WTC11 (cell line): Measurements from ENCODE around the gene TRAF3IP1. TPM values are rescaled to one million over a fixed set of nuclear protein-coding genes. Genes with fewer than 3 reads are reported as not detected.
"Not testable (repeated sequence)": the region's sequence is repeated elsewhere in the genome, so short reads cannot be mapped to it uniquely, and the experiment has no call there.

Experiments
- ATAC-seq: fragments of 200-7000 bp; cut with Tn5 transposase; 2 replicates; pipeline ENCODE4 v1.10.0; 2021; ENCODE audit warnings: mild to moderate bottlenecking, moderate library complexity
- CTCF ChIA-PET: fragments of 300-600 bp; sonication (Branson Sonifier 250); formaldehyde crosslinking; loops from one replicate; lab custom pipeline; 2021; ENCODE audit warnings: antibody characterized with exemption; lab: Charles Lee
- POLR2A ChIA-PET: fragments of 350-600 bp; sonication (Branson Sonifier 250); formaldehyde crosslinking; loops from one replicate; lab custom pipeline; 2021; ENCODE audit warnings: antibody characterized with exemption; lab: Charles Lee
- DNase-seq: peaks from one replicate; pipeline ENCODE4 v3.0.0; 2021; ENCODE audit warnings: low spot score
- H3K27ac Mint-ChIP-seq: 2 replicates; pipeline ENCODE4 v1.8.0; 2021; ENCODE audit warnings: mixed read lengths
- H3K27me3 Mint-ChIP-seq: 2 replicates; pipeline ENCODE4 v1.8.0; 2021; ENCODE audit warnings: low read depth, mild to moderate bottlenecking, moderate library complexity, mixed read lengths
- H3K36me3 Mint-ChIP-seq: 2 replicates; pipeline ENCODE4 v1.8.0; 2021; ENCODE audit warnings: mixed read lengths
- H3K4me1 Mint-ChIP-seq: 2 replicates; pipeline ENCODE4 v1.8.0; 2022; ENCODE audit warnings: mixed read lengths
- H3K4me3 Mint-ChIP-seq: 2 replicates; pipeline ENCODE4 v1.8.0; 2021; ENCODE audit warnings: mild to moderate bottlenecking, moderate library complexity, mixed read lengths
- H3K9me3 Mint-ChIP-seq: 2 replicates; pipeline ENCODE4 v1.8.0; 2021; ENCODE audit warnings: mixed read lengths
- CREB1 ChIP-seq: sonication (generic); formaldehyde crosslinking; IDR thresholded peaks from 2 replicates; pipeline ENCODE4 v1.8.0; 2023; ENCODE audit warnings: mild to moderate bottlenecking, missing genetic modification reagents
- EMX1 ChIP-seq: fragments of 250-450 bp; sonication (Bioruptor Pico); IDR thresholded peaks from 2 replicates; pipeline ENCODE4 v1.8.0; 2021; ENCODE audit warnings: mild to moderate bottlenecking
- FOXK1 ChIP-seq: sonication (generic); formaldehyde crosslinking; IDR thresholded peaks from 2 replicates; pipeline ENCODE4 v1.8.0; 2022; ENCODE audit warnings: mild to moderate bottlenecking, moderate library complexity, missing genetic modification reagents
- FOXP1 ChIP-seq: sonication (generic); formaldehyde crosslinking; IDR thresholded peaks from 2 replicates; pipeline ENCODE4 v1.8.0; 2022; ENCODE audit warnings: missing genetic modification reagents, mild to moderate bottlenecking, moderate library complexity, borderline replicate concordance
- JAZF1 ChIP-seq: fragments of 250-450 bp; sonication (Bioruptor Pico); IDR thresholded peaks from 2 replicates; pipeline ENCODE4 v1.9.0; 2021; ENCODE audit warnings: moderate library complexity, mild to moderate bottlenecking, inconsistent platforms
- MXD4 ChIP-seq: fragments of 250-450 bp; sonication (Bioruptor Pico); IDR thresholded peaks from 2 replicates; pipeline ENCODE4 v1.8.0; 2021; ENCODE audit warnings: mild to moderate bottlenecking, moderate library complexity, borderline replicate concordance
- NFATC4 ChIP-seq: fragments of 250-450 bp; sonication (Bioruptor Pico); IDR thresholded peaks from 2 replicates; pipeline ENCODE4 v1.9.0; 2021; ENCODE audit warnings: mild to moderate bottlenecking
- NR1H2 ChIP-seq: sonication (generic); formaldehyde crosslinking; IDR thresholded peaks from 2 replicates; pipeline ENCODE4 v1.9.0; 2021; ENCODE audit warnings: mild to moderate bottlenecking, moderate library complexity, missing genetic modification reagents
- NR2C2 ChIP-seq: sonication (generic); formaldehyde crosslinking; IDR thresholded peaks from 2 replicates; pipeline ENCODE4 v1.8.0; 2022; ENCODE audit warnings: mild to moderate bottlenecking, missing genetic modification reagents
- SP1 ChIP-seq: sonication (generic); formaldehyde crosslinking; conservative IDR thresholded peaks from 2 replicates; pipeline ENCODE4 v1.8.1; 2022; ENCODE audit warnings: missing genetic modification reagents
- TEAD1 ChIP-seq: sonication (generic); formaldehyde crosslinking; IDR thresholded peaks from 2 replicates; pipeline ENCODE4 v1.8.0; 2022; ENCODE audit warnings: mild to moderate bottlenecking, missing genetic modification reagents
- ZNF396 ChIP-seq: fragments of 250-450 bp; sonication (Bioruptor Pico); IDR thresholded peaks from 2 replicates; pipeline ENCODE4 v1.8.0; 2021; ENCODE audit warnings: mild to moderate bottlenecking, moderate library complexity, borderline replicate concordance
- ZNF671 ChIP-seq: fragments of 250-450 bp; sonication (Bioruptor Pico); IDR thresholded peaks from 2 replicates; pipeline ENCODE4 v1.8.0; 2021; ENCODE audit warnings: mild to moderate bottlenecking
- total RNA-seq: library from RNA; stranded (reverse); gene quantifications from 3 replicates; pipeline ENCODE4 v1.2.3, GENCODE V29; 2021
- TF ChIP-seq, protein P1 (sequence below): fragments of 250-450 bp; sonication (Bioruptor Pico); IDR thresholded peaks from 2 replicates; pipeline ENCODE4 v1.9.0; 2021; ENCODE audit warnings: mild to moderate bottlenecking
- TF ChIP-seq, protein P2 (sequence below): sonication (generic); formaldehyde crosslinking; IDR thresholded peaks from 2 replicates; pipeline ENCODE4 v1.8.0; 2022; ENCODE audit warnings: mild to moderate bottlenecking, missing genetic modification reagents
- TF ChIP-seq, protein P3 (sequence below): fragments of 250-450 bp; sonication (Bioruptor Pico); conservative IDR thresholded peaks from 2 replicates; pipeline ENCODE4 v1.9.0; 2021; ENCODE audit warnings: mild to moderate bottlenecking
- TF ChIP-seq, protein P4 (sequence below): fragments of 250-450 bp; sonication (Bioruptor Pico); IDR thresholded peaks from 2 replicates; pipeline ENCODE4 v1.9.0; 2021; ENCODE audit warnings: moderate library complexity, mild to moderate bottlenecking, inconsistent platforms, borderline replicate concordance
- TF ChIP-seq, protein P5 (sequence below): sonication (generic); formaldehyde crosslinking; IDR thresholded peaks from 2 replicates; pipeline ENCODE4 v1.8.1; 2023; ENCODE audit warnings: mild to moderate bottlenecking, missing genetic modification reagents, moderate library complexity
- TF ChIP-seq, protein P6 (sequence below): sonication (generic); formaldehyde crosslinking; IDR thresholded peaks from 2 replicates; pipeline ENCODE4 v1.8.0; 2022; ENCODE audit warnings: mild to moderate bottlenecking, missing genetic modification reagents
- TF ChIP-seq, protein P7 (sequence below): sonication (generic); formaldehyde crosslinking; IDR thresholded peaks from 2 replicates; pipeline ENCODE4 v1.8.1; 2023; ENCODE audit warnings: mild to moderate bottlenecking, missing genetic modification reagents

The TRAF3IP1 gene
- total RNA-seq, 1 experiment from 2014 or later = 18.7 TPM

DNA sequence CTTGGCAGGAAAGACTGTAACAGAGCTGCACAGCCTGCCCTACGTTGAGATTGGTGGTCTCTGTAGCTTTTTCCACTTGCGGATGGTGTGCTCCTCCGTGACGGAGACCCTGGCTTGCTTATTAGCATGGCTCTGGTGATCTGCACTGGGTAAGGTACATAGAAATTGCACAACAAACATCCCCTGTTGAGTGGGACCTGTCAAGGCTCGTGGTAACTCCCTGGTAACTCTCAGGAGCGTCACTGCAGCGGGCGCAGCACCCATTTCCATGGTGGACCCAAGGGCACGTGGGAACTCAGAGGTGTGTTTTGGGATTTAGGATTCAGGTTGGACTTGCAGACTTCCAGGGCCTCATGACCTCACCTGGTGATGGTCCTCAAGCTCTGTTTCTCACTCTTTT, 1.1 kb downstream of the TRAF3IP1 start:
- Mint-ChIP-seq H3K27me3 (peaks cover 16% of the 10 kb centered on the region), H3K36me3 (peaks cover 5% of the 10 kb centered on the region; the same call in 1 of the 2 replicates), H3K9me3 (no peaks in the 10 kb centered on the region), H3K4me3 (peak overlapping the region; percentile 76), H3K4me1 (peaks cover 10% of the 10 kb centered on the region), H3K27ac (peak overlapping the region; percentile 32; the same call in 1 of the 2 replicates)
- POLR2A ChIA-PET = no interaction called here
- DNase-seq = no peak
- ATAC-seq = no peak
- CTCF ChIA-PET = interaction anchor here (1.1 to 1.8 kb wide), 3 partner anchors 16 to 58 kb away, joined by 3 to 7 read pairs (median 6); no protein-coding TSS in a partner anchor
- TF ChIP-seq EMX1 (CRISPR knock-in tag) (no peak), FOXK1 (no peak), TEAD1 (CRISPR knock-in tag) (no peak), FOXP1 (no peak)
- TF ChIP-seq, protein P1, sequence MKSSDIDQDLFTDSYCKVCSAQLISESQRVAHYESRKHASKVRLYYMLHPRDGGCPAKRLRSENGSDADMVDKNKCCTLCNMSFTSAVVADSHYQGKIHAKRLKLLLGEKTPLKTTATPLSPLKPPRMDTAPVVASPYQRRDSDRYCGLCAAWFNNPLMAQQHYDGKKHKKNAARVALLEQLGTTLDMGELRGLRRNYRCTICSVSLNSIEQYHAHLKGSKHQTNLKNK (CRISPR knock-in tag) = no peak
- TF ChIP-seq, all 79 proteins: peak for 0

DNA sequence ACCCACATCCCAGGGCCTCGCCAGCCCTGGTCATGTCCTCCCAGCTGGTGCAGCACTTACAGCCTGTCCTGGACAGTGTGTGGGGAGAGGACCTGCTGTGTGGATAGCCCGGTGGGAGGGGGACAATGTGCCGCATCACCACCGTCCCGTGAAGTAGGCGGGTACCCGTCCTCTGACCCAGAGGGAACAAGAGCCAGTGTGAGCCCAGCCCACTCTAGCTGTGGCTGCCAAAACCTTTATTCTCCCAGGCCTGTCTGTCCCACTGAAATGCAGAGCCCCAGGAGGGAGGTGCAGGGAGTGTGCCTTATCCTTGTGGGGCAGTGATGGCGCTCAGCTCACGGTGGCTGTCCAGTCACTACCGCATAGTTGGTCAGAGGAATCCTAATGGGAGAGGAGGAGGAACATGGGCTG, 1.7 kb downstream of the TRAF3IP1 start:
- Mint-ChIP-seq H3K27me3 (peaks cover 16% of the 10 kb centered on the region), H3K9me3 (no peaks in the 10 kb centered on the region), H3K4me3 (peak overlapping the region; percentile 76), H3K36me3 (peaks cover 8% of the 10 kb centered on the region), H3K27ac (peak overlapping the region; percentile 70; the same call in 1 of the 2 replicates), H3K4me1 (peaks cover 10% of the 10 kb centered on the region)
- TF ChIP-seq, protein P2, sequence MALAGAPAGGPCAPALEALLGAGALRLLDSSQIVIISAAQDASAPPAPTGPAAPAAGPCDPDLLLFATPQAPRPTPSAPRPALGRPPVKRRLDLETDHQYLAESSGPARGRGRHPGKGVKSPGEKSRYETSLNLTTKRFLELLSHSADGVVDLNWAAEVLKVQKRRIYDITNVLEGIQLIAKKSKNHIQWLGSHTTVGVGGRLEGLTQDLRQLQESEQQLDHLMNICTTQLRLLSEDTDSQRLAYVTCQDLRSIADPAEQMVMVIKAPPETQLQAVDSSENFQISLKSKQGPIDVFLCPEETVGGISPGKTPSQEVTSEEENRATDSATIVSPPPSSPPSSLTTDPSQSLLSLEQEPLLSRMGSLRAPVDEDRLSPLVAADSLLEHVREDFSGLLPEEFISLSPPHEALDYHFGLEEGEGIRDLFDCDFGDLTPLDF (CRISPR knock-in tag) = no peak
- TF ChIP-seq NR2C2 (CRISPR knock-in tag) = no peak
- TF ChIP-seq, protein P3, sequence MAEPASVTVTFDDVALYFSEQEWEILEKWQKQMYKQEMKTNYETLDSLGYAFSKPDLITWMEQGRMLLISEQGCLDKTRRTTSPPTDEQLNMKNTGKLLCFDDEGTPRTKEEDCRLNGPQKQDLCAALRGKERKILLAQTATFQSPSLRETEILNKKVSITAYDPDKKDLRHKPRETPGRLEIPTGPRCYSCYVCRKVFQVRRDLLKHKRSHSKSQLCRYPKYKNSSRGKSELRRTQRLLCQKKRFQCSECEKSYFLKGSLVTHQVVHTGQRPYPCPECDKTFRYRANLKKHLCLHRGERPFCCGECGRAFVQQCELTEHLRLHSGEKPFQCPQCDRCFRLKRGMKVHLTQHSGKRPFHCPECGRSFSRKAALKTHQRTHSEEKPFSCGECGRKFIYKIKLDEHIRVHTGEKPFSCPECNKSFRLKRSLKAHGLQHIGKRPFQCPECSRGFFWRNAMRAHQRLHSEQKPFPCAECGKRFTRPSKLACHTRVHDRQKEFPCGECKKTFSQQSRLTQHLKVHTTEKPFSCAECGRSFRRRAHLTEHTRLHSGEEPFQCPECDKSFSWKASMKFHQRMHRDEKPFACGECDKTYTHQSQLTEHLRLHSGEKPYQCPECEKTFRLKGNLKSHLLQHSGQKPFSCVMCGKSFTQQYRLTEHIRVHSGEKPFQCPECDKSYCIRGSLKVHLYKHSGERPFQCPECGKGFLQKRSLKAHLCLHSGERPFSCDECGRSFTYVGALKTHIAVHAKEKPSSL (CRISPR knock-in tag) = no peak
- TF ChIP-seq ZNF396 (CRISPR knock-in tag) = no peak
- no peak for TF ChIP-seq FOXP1
- POLR2A ChIA-PET = no interaction called here
- ATAC-seq = no peak
- CTCF ChIA-PET = interaction anchor here (1.1 to 1.8 kb wide), 3 partner anchors 17 to 59 kb away, joined by 3 to 7 read pairs (median 6); no protein-coding TSS in a partner anchor
- no peak for DNase-seq

DNA sequence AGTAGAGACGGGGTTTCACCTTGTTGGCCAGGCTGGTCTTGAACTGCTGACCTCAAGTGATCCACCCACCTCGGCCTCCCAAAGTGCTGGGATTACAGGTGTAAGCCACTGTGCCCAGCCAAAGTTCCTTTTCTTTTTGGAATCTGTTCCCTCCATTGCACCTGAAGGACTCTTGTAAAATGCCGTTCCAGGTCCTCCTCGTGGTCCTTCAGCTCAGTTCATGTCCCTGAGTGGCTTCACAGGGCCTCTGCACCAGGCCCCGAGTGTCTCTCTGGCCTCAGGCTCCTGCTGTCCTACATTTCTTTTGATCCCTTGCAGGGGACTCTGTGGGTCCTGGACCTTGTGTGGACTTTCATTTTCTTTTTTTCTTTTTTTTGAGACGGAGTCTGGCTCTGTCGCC, 3.9 kb downstream of the TRAF3IP1 start:
- H3K4me3 Mint-ChIP-seq, H3K27ac Mint-ChIP-seq, CTCF ChIA-PET, POLR2A ChIA-PET, H3K9me3 Mint-ChIP-seq, H3K27me3 Mint-ChIP-seq, H3K4me1 Mint-ChIP-seq, DNase-seq, ATAC-seq: not testable (repeated sequence)
- peaks cover 30% of the 10 kb centered on the region for H3K36me3 Mint-ChIP-seq

DNA sequence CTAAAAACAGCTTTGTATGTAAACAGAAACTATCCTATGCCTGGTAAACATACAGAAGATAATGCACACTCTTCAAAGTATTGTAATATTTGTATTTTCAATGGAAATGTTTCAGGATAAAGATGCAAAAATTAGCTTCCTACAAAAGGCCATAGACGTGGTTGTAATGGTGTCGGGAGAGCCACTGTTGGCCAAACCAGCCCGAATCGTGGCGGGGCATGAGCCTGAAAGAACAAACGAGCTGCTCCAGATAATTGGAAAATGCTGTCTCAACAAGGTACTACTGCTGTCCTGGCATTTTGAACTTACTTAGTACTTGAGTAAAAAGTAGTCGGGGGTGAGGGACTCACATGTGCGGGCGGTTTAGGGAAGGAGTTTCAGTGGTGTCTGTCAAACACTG, 5.4 kb downstream of the TRAF3IP1 start:
- no peak overlapping the region for H3K27ac Mint-ChIP-seq
- CTCF ChIA-PET = no interaction called here
- no peaks in the 10 kb centered on the region for H3K27me3 Mint-ChIP-seq
- ATAC-seq (no peak), DNase-seq (no peak)
- H3K9me3 Mint-ChIP-seq = peaks cover 8% of the 10 kb centered on the region
- no peak overlapping the region for H3K4me3 Mint-ChIP-seq
- TF ChIP-seq, protein P4, sequence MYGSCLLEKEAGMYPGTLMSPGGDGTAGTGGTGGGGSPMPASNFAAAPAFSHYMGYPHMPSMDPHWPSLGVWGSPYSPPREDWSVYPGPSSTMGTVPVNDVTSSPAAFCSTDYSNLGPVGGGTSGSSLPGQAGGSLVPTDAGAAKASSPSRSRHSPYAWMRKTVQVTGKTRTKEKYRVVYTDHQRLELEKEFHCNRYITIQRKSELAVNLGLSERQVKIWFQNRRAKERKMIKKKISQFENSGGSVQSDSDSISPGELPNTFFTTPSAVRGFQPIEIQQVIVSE (CRISPR knock-in tag) = no peak
- no peak for TF ChIP-seq NFATC4 (CRISPR knock-in tag)
- no peak for TF ChIP-seq ZNF396 (CRISPR knock-in tag)
- TF ChIP-seq, protein P5, sequence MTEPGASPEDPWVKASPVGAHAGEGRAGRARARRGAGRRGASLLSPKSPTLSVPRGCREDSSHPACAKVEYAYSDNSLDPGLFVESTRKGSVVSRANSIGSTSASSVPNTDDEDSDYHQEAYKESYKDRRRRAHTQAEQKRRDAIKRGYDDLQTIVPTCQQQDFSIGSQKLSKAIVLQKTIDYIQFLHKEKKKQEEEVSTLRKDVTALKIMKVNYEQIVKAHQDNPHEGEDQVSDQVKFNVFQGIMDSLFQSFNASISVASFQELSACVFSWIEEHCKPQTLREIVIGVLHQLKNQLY (CRISPR knock-in tag) = no peak
- no peak for TF ChIP-seq NR1H2 (CRISPR knock-in tag)
- TF ChIP-seq SP1 (CRISPR knock-in tag) = no peak
- TF ChIP-seq JAZF1 (CRISPR knock-in tag) = no peak
- TF ChIP-seq, protein P6, sequence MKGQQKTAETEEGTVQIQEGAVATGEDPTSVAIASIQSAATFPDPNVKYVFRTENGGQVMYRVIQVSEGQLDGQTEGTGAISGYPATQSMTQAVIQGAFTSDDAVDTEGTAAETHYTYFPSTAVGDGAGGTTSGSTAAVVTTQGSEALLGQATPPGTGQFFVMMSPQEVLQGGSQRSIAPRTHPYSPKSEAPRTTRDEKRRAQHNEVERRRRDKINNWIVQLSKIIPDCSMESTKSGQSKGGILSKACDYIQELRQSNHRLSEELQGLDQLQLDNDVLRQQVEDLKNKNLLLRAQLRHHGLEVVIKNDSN (CRISPR knock-in tag) = no peak
- no peak for TF ChIP-seq MXD4 (CRISPR knock-in tag)
- TF ChIP-seq, protein P7, sequence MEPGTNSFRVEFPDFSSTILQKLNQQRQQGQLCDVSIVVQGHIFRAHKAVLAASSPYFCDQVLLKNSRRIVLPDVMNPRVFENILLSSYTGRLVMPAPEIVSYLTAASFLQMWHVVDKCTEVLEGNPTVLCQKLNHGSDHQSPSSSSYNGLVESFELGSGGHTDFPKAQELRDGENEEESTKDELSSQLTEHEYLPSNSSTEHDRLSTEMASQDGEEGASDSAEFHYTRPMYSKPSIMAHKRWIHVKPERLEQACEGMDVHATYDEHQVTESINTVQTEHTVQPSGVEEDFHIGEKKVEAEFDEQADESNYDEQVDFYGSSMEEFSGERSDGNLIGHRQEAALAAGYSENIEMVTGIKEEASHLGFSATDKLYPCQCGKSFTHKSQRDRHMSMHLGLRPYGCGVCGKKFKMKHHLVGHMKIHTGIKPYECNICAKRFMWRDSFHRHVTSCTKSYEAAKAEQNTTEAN = no peak
- TF ChIP-seq TEAD1 (CRISPR knock-in tag) = no peak
- TF ChIP-seq CREB1 (CRISPR knock-in tag) = no peak
- no peak for TF ChIP-seq ZNF671 (CRISPR knock-in tag)
- H3K4me1 Mint-ChIP-seq = peaks cover 7% of the 10 kb centered on the region
- POLR2A ChIA-PET = no interaction called here
- peaks cover 33% of the 10 kb centered on the region for H3K36me3 Mint-ChIP-seq
